ENCODE measurements around the gene CDKN1C.

The CDKN1C gene
- 3.4 to 9.7 reads per million in 2 donors for total RNA-seq

GRCh38 chr11:2885678-2886081 is at the start of gene CDKN1C:
CDKN1C (minus strand) TSS chr11:2885775; CDS start chr11:2885456, 319 bp downstream.
- DNase-seq: peak; percentile 64 to 89 (median 79)

GRCh38 chr11:2934611-2935239 is 49.1 kb upstream of the CDKN1C start:
- DNase-seq: no peak

DNA sequence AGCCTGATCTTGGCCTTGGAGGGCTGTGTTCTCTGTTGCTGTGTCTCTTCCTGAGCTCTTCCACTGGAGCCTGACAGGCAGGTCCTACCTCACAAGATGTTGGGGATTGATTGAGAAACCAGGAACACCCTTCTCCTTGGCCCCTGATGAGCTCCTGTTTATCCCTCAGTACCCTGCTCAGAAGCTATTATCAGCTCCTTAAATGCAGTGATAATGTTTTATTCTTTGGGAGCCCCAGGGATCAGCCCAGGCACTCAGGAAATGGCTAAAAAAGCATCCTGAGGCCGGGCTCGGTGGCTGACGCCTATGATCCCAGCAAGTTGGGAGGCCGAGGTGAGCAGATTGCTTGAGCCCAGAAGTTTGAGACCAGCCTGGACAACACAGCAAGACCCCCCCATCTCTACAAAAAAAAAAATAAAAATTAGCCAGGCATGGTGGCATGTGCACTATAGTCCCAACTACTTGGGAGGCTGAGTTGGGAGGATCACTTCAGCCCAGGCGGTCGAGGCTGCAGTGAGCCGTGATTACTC is 48.5 kb upstream of the CDKN1C start:
- DNase-seq: no peak

GRCh38 chr11:2933375-2934020 is 47.9 kb upstream of the CDKN1C start:
- DNase-seq: peak in 4 of 5 experiments; percentile 8 to 92 (median 34)

GRCh38 chr11:2932850-2933251 is 47.3 kb upstream of the CDKN1C start:
- peak in 2 of 5 experiments; percentile 9 to 38 for DNase-seq

GRCh38 chr11:2931771-2932738 is 46.5 kb upstream of the CDKN1C start:
- no peak for DNase-seq

DNA sequence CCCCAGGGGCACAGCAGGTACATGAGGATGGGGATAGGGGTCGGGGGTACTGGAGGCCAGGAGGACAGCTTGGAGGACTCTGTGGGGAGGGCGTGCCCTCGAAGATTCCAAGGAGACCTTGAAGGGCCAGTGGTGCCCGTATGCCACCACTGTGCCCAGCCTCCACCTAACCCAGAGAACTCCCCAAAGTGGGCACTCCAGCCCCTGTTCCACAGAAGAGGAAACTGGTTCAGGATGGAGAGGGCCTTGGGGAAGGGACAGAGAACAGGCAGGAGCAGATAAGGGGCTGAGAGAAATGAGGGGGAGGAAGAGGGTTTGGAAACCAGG is 45.8 kb upstream of the CDKN1C start:
- no peak for DNase-seq

GRCh38 chr11:2930704-2931419 is 45.3 kb upstream of the CDKN1C start:
- peak in 2 of 5 experiments; percentile 7 to 36 for DNase-seq

GRCh38 chr11:2929950-2930703 is 44.6 kb upstream of the CDKN1C start:
- peak in 3 of 5 experiments; percentile 9 to 43 (median 15) for DNase-seq

DNA sequence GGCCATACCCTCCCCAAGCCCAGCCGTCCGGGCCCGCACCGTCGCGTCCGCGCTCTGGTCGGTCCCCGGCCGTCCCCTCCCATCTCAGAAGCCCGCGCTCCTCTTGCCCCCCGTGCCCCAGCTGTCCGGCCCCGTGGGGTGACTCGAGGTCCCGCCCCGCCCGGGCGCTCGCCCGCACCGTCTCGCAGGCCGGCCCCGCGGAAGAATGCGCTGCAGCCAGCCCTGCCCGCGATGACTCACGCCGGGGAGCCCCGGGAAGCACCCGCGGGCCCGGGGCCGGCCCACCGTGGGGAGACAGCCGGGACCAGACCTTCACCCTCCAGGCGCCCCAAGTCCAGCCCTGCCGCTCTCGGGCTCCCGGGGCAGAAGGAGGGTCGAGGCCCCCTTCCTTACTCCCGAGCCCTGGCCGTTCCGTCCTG is 44.0 kb upstream of the CDKN1C start:
- peak in 2 of 5 experiments; percentile 13 to 23 for DNase-seq

DNA sequence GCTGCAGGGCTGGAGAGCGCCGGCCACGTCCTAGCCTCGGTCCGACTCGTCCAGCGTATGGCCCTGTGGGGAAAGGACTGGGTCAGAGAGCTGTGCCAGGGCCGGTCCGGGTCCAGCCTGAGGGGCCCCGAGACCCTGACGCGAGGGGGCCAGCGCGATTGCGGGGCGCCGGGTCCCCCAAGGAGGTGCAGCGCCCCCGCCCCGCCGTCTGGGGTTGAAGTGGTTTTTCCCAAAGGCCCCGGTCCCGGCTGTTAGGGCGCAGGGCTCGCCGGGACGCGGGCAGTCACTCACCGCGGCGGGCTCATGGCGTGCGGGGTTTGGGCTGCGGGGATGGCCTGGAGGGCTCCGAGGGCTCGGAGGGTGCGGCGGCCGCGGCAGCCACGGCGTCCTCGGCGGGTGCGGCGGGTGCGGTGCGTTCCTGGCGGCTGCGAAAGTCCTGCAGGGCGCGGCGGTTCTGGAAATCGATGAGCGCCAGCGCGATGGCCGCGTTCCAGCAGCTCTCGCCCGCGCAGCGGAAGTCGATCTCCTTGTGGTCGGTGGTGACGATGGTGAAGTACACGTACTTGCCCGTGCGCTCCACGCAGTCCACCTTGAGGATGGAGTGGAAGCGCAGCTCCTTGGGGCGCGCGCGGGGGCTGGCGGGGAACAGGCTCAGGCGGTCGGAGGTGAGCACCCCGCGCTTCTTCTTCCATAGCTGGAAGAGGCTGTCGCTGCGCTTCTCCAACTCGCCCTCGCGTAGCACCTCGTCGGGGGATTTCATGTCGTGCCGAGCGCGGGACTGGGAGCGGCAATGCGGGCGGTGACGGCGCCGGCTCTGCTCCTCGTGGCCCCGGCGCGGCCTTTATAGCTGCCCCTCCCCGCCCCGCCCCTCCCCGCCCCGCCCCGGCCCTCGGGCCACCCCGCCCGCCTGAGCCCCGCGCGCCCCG is 43.3 kb upstream of the CDKN1C start, which contains the start of gene PHLDA2:
Gene PHLDA2 (minus strand): TSS at position 816 of the 926 bp plus-strand sequence. CDS start 56 bp downstream, at position 760.
- peak in 4 of 5 experiments; percentile 43 to 76 (median 54) for DNase-seq

DNA sequence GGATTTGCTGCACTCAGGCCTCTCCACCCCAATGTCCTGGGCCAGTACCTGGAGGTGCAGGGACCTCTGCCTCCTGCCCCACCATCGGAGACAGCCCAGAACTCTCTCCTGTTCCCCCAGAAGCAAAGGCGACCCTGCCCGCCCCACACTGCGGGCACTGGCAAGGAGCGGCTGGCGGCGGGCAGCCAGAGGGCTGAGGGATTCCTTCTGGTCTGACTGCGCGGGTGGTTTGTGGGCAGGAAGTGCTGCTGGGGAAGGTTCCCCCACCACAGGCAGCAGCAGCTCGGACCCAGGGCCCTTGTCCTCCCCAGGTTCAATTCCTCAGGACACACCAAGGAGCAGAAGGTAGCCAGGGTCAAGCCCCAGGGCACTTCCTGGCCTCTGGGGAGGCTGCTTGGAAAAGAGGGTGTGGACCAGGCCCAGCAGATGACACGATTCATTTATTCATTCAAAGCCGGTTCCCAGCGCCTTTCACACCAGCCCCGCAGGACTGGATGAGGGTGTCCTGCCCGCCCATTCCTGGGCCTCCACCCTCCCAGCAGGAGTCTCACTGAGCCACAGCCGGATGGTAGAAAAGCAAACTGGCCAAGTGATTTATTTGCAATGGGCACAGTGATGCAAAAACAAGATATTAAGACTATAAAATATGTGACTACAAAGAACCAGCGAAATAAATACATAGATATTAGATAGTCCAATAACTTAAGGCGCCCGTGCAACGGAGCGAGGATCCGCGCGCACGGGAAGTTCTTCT is 42.5 kb upstream of the CDKN1C start:
- peak in 1 of 5 experiments; percentile 37 for DNase-seq

- no peak for DNase-seq
Measured at GRCh38 chr11:2927121-2927800, 41.7 kb upstream of the CDKN1C start.

DNA sequence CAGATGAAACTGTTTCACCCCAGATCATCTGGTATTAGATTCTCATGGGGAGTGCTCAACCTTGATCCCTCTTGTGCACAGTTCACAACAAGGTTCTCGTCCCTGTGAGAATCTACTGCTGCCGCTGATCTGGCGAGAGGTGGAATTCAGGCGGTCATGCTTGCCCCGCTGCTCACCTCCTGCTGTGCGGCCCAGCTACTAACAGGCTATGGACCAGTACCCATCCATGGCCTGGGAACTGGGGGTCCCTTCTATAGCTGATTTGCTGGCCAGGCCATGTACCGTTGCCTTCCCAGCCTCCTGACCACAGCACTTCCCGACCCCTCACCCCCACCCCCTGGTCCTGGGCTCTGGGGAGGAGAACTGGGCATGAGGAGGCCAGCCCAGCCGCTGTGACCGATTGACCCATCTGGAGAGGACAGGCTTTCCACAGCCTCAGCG is 41.1 kb upstream of the CDKN1C start:
- no peak for DNase-seq

DNA sequence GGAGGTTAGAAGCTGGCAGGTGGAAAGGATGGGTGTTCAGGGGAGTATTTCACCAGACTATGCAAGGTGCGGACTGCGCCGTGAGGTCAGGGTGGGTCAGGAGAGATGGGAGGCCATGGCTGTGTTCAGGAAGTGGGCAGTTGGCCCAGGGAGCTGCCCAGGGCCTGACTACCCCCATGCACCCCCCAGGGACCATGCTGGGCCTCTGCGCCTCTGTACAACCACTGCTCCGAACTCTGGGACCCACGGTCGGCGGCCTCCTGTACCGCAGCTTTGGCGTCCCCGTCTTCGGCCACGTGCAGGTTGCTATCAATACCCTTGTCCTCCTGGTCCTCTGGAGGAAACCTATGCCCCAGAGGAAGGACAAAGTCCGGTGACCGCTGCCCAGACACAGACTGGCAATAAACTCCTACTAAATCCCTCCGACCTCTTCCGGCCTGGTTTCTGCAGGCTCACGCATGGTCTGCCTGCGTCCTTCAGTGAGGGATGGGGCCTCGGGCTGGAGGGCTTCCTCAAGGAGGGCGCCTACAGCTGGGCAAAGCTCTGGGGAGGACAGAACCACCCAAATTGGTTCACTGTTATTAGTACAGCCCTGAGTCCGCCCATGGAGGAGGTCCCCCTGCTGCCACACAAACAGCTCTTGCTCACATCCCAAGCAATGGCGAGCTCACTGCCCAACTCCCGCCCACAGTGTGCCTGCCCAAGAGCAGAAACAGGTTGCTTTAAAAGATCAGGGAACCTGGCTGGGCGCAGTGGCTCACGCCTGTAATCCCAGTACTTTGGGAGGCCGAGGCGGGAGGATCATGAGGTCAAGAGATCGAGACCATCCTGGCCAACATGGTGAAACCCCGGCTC is 39.5 kb upstream of the CDKN1C start:
- no peak for DNase-seq

DNA sequence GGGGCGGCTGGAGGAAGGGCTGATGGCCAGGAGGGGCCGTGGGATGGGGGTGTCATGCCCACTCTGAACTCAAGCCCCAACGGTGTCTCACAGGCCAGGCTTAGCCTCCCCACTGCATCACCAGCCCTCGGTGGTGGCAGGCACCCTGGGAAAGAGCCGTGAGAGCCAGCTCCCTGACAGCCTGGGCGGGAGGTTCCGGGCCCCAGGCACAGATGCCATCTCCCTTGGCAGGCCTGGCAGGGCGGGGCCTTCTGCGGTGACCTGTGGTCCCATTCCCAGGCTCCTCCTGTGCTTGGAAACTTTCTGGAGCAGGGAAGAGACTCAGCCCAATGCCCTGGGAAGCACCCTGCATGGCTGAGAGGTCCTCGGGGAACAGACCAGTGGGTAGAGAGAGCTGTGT is 38.8 kb upstream of the CDKN1C start:
- no peak for DNase-seq
